ENCODE data around the gene TMUB2. TPM values are rescaled to one million over a fixed set of nuclear protein-coding genes. Genes with fewer than 3 reads are reported as not detected.

The TMUB2 gene
- total and polyA plus RNA-seq, 2 of the 13 experiments (the other 11 are each of a cell fraction or from before 2014, with no cell fraction given) = 26.9 to 50.8 TPM

GRCh38 chr17:44218344-44219107 lies 31.8 kb downstream of the TMUB2 start (continued):
- peak; percentile 34; the same call in 1 of the 2 replicates for TF ChIP-seq ZBED4 (CRISPR knock-in tag; IDR thresholded peaks at IDR 0.05; ENCODE audit: borderline replicate concordance)
- no peak for TF ChIP-seq ZNF207 (IDR thresholded peaks at IDR 0.05; ENCODE audit: borderline replicate concordance)
- TF ChIP-seq CHD2 (IDR thresholded peaks at IDR 0.05; ENCODE audit: low read depth, low read length) = peak; percentile 54; the same call in 1 of the 2 replicates
- peak; percentile 30; the same call in 1 of the 2 replicates for TF ChIP-seq GABPA (IDR thresholded peaks at IDR 0.05; ENCODE audit: low read depth, low read length)
- peak; percentile 39; the same call in 1 of the 2 replicates for TF ChIP-seq GABPA (CRISPR knock-in tag; IDR thresholded peaks at IDR 0.05; ENCODE audit: low read depth)
- peak; percentile 90 for TF ChIP-seq ZSCAN25 (CRISPR knock-in tag; IDR thresholded peaks at IDR 0.05)
- no peak for TF ChIP-seq SP1 (IDR thresholded peaks at IDR 0.05)
- TF ChIP-seq SP1 (CRISPR knock-in tag; IDR thresholded peaks at IDR 0.05) = peak; percentile 65
- TF ChIP-seq HMGXB4 (CRISPR knock-in tag; IDR thresholded peaks at IDR 0.05; ENCODE audit: borderline replicate concordance in 1 of 2, low read depth in 1 of 2) = peak; percentile 62 to 87; a peak in 3 of 4 replicates
- peak; percentile 45; the same call in 1 of the 2 replicates for TF ChIP-seq ZNF580 (CRISPR knock-in tag; IDR thresholded peaks at IDR 0.05; ENCODE audit: borderline replicate concordance, low read depth)
- TF ChIP-seq RXRA (CRISPR knock-in tag; IDR thresholded peaks at IDR 0.05) = peak; percentile 81
- peak; percentile 45; the same call in 1 of the 2 replicates for TF ChIP-seq SOX5 (CRISPR knock-in tag; IDR thresholded peaks at IDR 0.05; ENCODE audit: borderline replicate concordance)
- peak; percentile 89 for TF ChIP-seq HNRNPK (IDR thresholded peaks at IDR 0.05; ENCODE audit: low read depth, low read length, poor library complexity, severe bottlenecking)
- peak; percentile 73 for TF ChIP-seq GABPB1 (CRISPR knock-in tag; IDR thresholded peaks at IDR 0.05)
- no peak for TF ChIP-seq MED8 (CRISPR knock-in tag; IDR thresholded peaks at IDR 0.05; ENCODE audit: insufficient replicate concordance)
- TF ChIP-seq ARID5B (CRISPR knock-in tag; IDR thresholded peaks at IDR 0.05) = peak; percentile 8; the same call in 1 of the 2 replicates
- no peak for TF ChIP-seq ZNF20 (CRISPR knock-in tag; IDR thresholded peaks at IDR 0.05)
- TF ChIP-seq TP53 (CRISPR knock-in tag; conservative IDR thresholded peaks at IDR 0.05) = no peak
- TF ChIP-seq ZNF367 (CRISPR knock-in tag; IDR thresholded peaks at IDR 0.05; ENCODE audit: borderline replicate concordance) = no peak
- TF ChIP-seq RAD21 (CRISPR knock-in tag; IDR thresholded peaks at IDR 0.05) = no peak

All from HepG2 (cell line).